HL-60/S4 (cell line): ENCODE measurements around the gene GPATCH3.

ENCODE experiments used
- in situ Hi-C: fragments of 300-500 bp; cut with MboI; formaldehyde crosslinking; loops from 2 replicates; pipeline ENCODE4 v1.14.3; 2022; ENCODE audit warnings: low sequenced_read_pairs

The GPATCH3 gene

GRCh38 chr1:26864610-26865480 lies 35.4 kb downstream of the GPATCH3 start:
- in situ Hi-C loops: no loop called here

GRCh38 chr1:26863685-26864077 lies 36.6 kb downstream of the GPATCH3 start:
- in situ Hi-C loops: no loop called here

GRCh38 chr1:26862781-26863684 lies 37.2 kb downstream of the GPATCH3 start, which contains the start of gene SFN:
TSS of gene SFN (plus strand) at chr1:26863149. CDS start at chr1:26863213, 64 bp downstream.
- in situ Hi-C loops: no loop called here

- in situ Hi-C loops: no loop called here
Measured at GRCh38 chr1:26861889-26862378, 38.3 kb downstream of the GPATCH3 start.

DNA sequence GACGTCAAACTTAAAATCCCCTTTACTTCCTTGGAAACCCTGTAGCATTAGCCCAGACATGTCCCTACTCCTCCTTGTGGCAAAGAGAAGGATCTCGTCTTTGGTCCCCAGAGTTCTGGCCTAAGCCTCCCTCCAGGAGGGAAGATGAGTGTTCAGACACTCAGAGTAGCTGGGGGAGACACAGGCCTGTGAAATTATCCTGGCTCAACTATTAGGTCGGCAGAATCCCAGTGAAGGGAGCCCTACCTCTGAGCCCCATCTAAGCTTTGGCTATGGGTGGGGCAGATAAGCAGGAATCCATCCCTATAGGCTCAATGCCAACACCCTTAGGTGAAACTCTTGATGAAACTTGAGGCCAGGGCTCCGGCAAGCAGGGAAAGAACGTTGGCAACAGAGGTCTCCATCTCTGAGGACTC lies 39.0 kb downstream of the GPATCH3 start:
- in situ Hi-C loops: no loop called here

DNA sequence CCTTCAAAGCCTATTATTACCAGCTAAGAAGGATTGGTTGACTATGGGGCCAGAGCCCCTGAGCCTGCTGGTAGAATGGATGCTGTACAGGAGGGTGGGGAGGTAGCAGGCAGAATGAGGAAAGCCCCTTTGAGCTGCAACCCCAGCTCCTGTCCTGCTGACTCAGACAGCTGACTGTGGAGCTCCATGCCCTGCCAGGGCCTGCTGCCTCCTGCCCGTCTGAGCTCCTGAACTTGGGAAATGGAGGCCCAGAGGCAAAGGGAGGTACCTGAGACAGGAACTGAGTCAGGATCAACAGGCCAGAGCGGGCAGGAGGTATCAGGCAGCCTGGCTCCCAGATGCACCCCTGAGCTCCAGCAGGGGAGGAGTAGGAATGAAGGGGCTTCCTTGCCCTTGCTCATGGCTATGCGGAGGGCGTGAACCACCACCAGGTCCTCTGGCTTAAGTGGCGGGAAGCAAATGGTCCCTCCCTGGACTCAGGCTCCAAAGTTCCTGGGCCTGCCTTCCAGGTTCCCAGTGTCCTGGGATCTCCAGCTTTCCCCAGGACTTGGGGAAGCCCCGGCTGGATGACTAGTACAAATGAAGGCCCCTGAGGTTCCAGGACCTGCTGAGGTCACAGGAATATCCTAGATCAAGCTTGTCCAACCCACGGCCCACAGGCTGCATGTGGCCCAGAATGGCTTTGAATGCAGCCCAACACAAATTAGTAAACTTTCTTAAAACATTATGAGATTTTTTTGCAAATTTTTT lies 41.2 kb downstream of the GPATCH3 start:
- in situ Hi-C loops: no loop called here

DNA sequence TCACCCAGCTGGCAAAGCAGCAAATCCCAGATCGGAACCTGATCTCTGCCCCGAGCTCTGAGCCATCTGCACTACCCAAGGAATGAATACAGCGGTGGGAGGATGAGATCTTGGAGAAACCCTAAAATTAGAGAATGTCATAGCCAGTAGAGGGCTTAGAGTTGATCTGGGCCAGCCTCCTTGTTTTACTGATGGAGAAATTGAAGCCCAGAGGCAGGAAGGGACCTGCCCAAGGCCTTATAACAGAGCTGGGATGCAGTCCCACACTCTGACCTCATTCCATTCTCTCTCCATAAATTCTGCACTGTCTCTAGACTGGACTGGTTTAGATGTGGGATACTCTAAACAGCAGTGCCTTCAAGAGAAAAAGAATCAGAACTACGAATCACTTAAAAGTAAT lies 42.1 kb downstream of the GPATCH3 start:
- in situ Hi-C loops: no loop called here

GRCh38 chr1:26857473-26858060 lies 42.7 kb downstream of the GPATCH3 start:
- in situ Hi-C loops: no loop called here

- in situ Hi-C loops: no loop called here
Measured at GRCh38 chr1:26856604-26857469, 43.4 kb downstream of the GPATCH3 start.

GRCh38 chr1:26856181-26856580 lies 44.1 kb downstream of the GPATCH3 start:
- in situ Hi-C loops: no loop called here

DNA sequence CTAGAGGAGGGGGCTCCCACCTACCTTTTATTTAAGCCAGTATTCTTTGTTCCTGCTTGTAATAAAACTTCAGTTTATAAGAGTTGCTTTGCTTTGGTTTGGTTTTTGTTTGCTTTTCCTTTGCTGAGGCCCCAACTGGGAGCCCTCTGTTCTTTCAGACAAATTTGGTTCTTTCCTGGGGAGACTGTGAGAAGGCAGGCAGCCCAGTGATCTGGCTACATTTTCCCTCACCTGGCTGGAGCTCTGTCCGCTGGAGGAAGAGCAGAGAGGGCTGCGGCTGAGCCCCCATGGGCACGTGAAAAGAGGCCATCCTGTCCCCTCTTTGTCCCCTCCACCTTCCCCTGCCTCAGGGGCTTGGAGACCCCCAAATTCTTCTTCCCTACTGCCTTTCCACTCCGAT lies 44.6 kb downstream of the GPATCH3 start:
- in situ Hi-C loops: no loop called here

GRCh38 chr1:26854906-26855305 lies 45.4 kb downstream of the GPATCH3 start:
- in situ Hi-C loops: no loop called here

GRCh38 chr1:26853600-26853999 lies 46.7 kb downstream of the GPATCH3 start:
- in situ Hi-C loops: no loop called here

- in situ Hi-C loops: no loop called here
Measured at GRCh38 chr1:26853156-26853555, 47.1 kb downstream of the GPATCH3 start.

GRCh38 chr1:26852701-26853100 lies 47.6 kb downstream of the GPATCH3 start:
- in situ Hi-C loops: no loop called here

GRCh38 chr1:26851106-26851684 lies 49.1 kb downstream of the GPATCH3 start:
- in situ Hi-C loops: no loop called here

GRCh38 chr1:26848941-26849774 lies 51.1 kb downstream of the GPATCH3 start:
- in situ Hi-C loops: no loop called here

DNA sequence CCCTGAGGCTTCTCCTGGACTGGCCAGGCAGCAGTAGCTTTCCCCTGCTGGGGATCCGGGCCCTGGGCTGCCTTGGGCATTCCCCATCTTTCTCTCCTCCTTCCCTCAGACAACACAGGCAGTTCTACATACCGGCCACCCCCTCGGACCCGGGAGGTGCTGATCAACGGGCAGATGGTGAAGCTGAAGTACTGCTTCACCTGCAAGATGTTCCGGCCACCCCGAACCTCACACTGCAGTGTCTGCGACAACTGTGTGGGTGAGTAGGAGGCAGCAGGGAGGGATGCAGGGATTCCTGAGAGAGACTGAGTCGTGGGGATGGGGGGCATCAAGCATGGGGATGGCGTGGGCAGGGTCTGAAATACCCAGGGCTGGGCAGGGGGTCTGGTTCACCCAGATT lies 51.8 kb downstream of the GPATCH3 start:
- in situ Hi-C loops: no loop called here
